ENCODE measurements around the gene TRIM17. TPM values are rescaled to one million over a fixed set of nuclear protein-coding genes. Genes with fewer than 3 reads are reported as not detected.

The TRIM17 gene
- total RNA-seq, 2 donors from 2014 or later, result 0.47 to 2.0 TPM

DNA sequence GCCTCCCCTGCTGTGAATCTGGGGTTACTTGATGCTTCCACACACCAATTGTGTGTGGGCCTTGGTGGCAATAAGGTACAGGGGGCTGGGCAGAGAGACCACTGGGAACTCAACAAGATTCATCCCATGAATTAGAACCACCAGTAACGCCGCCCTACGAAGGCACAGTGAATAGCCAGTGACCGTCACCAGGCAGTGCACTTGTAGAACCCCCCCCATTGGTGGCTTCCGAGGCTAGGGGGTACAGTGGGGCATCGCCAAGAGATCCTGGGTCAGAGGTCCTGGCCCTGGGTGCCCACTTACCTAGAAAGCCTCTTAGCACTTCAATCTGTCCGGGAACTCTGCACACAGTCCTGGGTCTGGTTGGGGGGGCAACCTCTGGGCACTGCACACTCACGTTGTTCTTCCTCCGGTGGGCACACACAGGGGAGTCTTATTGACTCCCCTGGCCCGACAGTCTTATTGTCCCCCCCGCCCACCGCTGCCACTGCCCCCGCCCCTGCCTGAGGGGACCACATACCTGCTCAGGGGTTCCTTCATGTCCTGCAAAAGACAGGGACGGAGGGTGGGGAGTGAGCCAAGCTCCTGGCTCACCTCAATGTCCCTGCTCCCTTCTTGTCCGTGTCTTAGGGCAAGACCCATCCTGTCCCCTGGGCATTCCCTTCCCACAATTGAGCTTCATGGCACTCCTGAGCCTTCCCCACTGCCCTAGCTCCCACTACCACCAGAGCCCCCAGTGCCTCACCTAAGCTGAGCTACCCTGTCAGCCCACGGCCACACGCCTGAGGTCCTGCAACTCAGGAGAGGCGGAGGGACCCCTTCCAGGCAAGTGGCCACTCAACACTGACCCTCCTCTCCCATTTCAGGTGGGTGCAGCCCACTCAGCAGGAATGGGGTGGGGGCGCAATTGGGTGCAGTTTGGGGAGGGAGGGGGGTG is 7.5 kb downstream of the TRIM17 start:
- H3K9me3 ChIP-seq (ENCODE audit: control insufficient read depth, low read length, poor library complexity, severe bottlenecking), result no peaks in the 10 kb centered on the region
- H3K4me3 Mint-ChIP-seq, result no peak overlapping the region
- no peaks in the 10 kb centered on the region for H3K36me3 Mint-ChIP-seq (ENCODE audit: low read depth)
- peaks cover 20% of the 10 kb centered on the region for H3K4me1 Mint-ChIP-seq
- DNase-seq (no peak), ATAC-seq (no peak)
- no peaks in the 10 kb centered on the region for H3K27me3 Mint-ChIP-seq
- no peak overlapping the region for H3K27ac Mint-ChIP-seq

DNA sequence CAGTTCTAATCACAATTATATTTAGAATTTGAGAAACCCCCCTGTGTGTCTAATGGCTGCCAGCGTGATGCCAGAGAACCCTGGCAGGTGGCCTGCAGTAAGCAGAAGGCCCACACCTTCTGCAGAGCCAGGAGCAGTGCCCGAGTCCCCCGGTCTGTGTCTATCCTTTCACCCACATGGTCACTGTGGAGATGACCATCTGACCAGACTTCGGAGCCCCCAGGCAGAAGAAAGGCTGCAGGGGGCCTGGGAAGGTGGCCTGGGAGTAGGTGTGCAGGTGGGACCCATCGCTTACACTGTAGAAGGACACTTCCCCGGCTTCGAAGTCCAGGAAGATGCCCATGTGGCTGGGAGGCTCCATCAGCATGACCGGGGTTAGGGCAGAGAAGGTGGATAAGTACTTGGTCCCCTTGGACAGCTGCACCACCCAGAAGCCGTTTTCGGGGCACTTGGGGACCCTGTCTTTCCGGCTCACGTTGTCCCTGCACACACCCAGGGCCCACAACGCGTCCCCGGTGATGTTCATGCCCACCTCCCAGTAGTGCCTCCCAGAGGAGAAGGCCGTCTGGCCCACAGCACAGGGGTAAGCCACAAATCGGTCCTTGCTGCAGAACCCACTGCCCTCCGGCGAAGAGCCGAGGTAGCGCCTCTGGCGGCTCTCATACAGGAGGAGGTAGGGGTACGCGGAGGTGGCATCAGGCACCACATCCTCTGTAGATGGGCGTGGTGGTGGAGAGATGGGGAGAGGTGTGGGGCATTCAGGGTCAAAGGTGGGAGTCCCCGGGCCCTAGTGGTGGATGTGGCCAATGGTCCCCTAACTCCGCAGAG is 8.4 kb downstream of the TRIM17 start:
- Mint-ChIP-seq H3K27ac (no peak overlapping the region), H3K27me3 (no peaks in the 10 kb centered on the region), H3K4me1 (peaks cover 29% of the 10 kb centered on the region), H3K4me3 (peak overlapping the region; percentile 95), H3K36me3 (ENCODE audit: low read depth) (no peaks in the 10 kb centered on the region)
- DNase-seq (no peak), ATAC-seq (no peak)
- no peaks in the 10 kb centered on the region for H3K9me3 ChIP-seq (ENCODE audit: control insufficient read depth, low read length, poor library complexity, severe bottlenecking)

DNA sequence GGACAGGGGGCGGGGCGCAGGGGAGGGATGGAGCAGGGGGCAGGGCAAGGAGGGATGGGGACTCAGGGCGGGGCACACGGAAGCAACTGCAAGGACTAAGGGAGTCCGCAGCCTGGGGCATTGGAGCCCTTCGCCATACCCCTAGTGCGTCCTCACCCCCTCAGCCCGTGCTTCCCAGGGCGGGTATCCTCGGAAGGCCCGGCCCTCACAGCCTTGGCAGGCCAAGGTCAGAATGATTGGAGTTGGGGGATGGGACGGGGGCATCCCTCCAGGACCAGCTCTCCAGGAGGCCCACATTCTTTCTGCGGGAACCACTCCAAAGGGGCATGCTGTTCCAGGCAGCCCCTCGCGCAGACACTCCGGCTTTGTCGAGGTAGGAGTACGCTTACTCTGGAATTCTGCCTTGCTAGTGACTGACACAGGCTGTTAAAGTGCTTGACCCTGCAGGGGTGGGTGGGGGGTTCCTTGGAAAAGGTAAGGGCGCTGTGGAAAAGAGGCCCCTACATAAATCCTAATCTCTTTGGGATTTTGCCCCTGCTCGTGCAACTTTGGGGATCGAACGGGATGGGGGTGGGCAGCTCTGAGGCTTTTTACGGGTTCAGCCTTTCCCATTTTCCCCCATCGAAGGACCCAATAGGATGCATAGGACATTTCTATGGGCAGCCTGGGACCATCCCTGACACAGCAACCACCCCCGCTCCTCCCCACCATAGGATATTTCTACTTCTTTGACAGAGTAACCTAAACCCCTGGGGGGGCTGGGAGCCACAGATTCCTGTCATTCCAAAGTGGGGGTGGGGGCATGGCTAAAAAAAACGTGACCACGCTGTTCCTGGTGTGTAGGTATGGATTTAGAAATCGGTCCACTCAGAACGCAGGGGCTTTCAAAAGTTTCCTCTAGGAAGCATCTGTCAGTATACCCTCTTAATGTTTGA is 9.3 kb downstream of the TRIM17 start:
- Mint-ChIP-seq H3K36me3 (ENCODE audit: low read depth) (no peaks in the 10 kb centered on the region), H3K4me1 (peaks cover 37% of the 10 kb centered on the region), H3K4me3 (peak overlapping the region; percentile 95), H3K27me3 (no peaks in the 10 kb centered on the region), H3K27ac (peak overlapping the region; percentile 93)
- ATAC-seq (no peak), DNase-seq (no peak)
- no peaks in the 10 kb centered on the region for H3K9me3 ChIP-seq (ENCODE audit: control insufficient read depth, low read length, poor library complexity, severe bottlenecking)

DNA sequence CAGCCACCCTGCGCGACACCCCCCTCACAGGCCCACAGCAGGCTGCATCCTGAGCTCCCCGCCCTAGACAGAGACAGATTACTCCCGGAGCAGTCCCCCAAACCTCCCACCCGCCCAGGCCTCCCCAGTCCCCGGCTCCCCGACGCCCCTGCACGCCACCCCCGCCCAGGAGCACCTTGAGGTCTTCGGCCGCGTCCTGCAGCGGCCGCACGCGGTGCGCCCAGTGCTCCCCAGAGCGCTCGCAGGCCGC is 10.8 kb downstream of the TRIM17 start:
- peaks cover 44% of the 10 kb centered on the region for H3K4me1 Mint-ChIP-seq
- ATAC-seq, result peak; percentile 3

DNA sequence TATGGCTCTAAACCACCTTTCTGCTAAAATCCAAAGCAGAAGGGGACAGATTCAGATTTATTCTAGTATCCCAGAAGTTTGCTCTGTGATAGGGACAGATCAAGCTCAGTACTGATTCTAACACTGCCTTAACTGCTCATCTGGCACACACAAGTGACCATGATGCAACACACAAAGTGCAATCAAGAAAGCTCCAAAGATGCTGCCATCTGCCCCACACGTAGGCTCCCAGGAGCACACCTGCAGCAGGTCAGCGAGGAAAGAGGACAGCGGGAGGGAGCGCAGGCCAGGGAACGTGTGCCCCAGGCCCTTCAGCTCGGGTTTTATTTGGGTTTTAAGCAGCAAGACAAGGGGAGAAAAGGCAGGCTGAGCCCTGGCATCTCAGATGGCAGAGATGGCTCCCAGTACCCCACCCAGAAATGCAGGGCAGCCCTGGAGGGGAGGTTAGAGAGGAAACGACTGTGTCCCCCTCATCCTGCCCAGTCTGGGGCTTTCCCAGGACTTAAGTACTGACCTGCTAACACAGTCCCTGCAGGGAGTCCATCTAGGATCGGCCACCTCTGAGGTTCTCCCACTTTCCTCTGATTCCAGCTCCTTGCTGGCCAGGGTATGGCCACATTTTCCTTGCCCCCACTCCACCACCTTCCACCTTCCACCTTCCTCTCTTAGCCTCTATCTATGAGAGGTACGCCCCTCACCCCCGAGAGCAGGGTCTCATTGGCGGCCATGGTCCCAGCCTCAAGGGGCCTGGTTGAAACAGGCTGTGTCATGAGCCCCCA is 11.3 kb downstream of the TRIM17 start:
- Mint-ChIP-seq H3K27me3 (no peaks in the 10 kb centered on the region), H3K27ac (peak overlapping the region; percentile 93), H3K4me1 (peaks cover 45% of the 10 kb centered on the region), H3K36me3 (ENCODE audit: low read depth) (no peaks in the 10 kb centered on the region), H3K4me3 (peak overlapping the region; percentile 95)
- ATAC-seq (no peak), DNase-seq (no peak)
- H3K9me3 ChIP-seq (ENCODE audit: control insufficient read depth, low read length, poor library complexity, severe bottlenecking), result no peaks in the 10 kb centered on the region

More for the DNA sequence above, 10.8 kb downstream of the TRIM17 start:
- Mint-ChIP-seq H3K27ac (peak overlapping the region; percentile 93), H3K27me3 (no peaks in the 10 kb centered on the region), H3K36me3 (ENCODE audit: low read depth) (no peaks in the 10 kb centered on the region), H3K4me3 (peak overlapping the region; percentile 95)
- no peaks in the 10 kb centered on the region for H3K9me3 ChIP-seq (ENCODE audit: control insufficient read depth, low read length, poor library complexity, severe bottlenecking)
- no peak for DNase-seq

DNA sequence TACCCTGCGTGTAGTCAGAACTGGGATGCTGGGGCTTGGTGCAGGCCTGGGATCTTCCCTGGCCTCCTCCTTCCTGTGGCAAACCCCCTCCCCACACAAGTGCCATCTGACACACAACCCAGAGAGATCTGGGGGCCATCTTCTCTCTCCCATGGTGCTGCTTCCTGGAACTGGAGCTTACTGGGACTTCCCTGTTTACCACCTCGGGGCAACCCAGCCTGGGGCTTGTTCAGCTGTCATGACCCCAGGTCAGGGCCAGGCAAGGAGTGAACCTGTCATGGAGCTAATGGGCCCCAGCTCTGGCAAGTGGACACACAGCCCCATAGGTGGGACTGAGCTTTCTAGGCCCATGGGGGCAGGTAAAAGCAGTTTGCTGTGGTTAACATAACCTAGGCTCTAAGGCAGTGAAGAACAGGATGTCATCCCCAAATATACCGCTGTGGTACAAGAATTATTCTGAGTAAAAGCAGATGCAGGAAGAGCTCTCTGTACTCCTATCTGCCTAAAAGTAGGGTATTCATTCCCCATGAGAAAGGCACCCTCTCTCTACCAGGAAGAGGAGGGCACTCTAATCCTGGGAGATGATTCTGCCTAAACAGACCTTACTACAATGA is 12.4 kb downstream of the TRIM17 start:
- Mint-ChIP-seq H3K27ac (peak overlapping the region; percentile 93), H3K36me3 (ENCODE audit: low read depth) (no peaks in the 10 kb centered on the region), H3K4me1 (peaks cover 51% of the 10 kb centered on the region), H3K27me3 (no peaks in the 10 kb centered on the region), H3K4me3 (peak overlapping the region; percentile 95)
- ATAC-seq (no peak), DNase-seq (no peak)
- H3K9me3 ChIP-seq (ENCODE audit: control insufficient read depth, low read length, poor library complexity, severe bottlenecking), result no peaks in the 10 kb centered on the region

DNA sequence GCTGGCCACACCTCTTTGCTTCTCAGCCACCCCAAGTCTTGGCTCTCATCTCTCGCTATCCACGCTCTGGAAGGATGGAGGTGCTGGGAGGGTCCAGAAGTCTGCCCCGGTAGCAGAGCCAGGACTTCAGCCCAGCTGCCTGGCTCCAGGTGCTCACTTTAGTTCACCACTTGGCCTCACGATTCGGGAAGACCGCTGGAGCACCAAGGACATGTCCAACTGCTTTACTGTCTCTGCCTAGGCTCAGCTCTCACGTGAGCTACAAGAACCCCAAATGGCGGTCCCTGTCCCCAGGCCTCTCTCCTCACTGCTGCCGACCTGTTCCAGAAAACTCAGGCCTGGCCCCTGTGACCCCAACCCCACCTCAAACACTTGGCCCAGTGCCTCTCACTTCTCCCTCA is 13.4 kb downstream of the TRIM17 start:
- H3K4me3 Mint-ChIP-seq, result no peak overlapping the region
- H3K9me3 ChIP-seq (ENCODE audit: control insufficient read depth, low read length, poor library complexity, severe bottlenecking), result no peaks in the 10 kb centered on the region
- no peaks in the 10 kb centered on the region for H3K36me3 Mint-ChIP-seq (ENCODE audit: low read depth)
- no peak for ATAC-seq
- no peak for DNase-seq
- peaks cover 48% of the 10 kb centered on the region for H3K4me1 Mint-ChIP-seq
- H3K27ac Mint-ChIP-seq, result peak overlapping the region; percentile 93
- no peaks in the 10 kb centered on the region for H3K27me3 Mint-ChIP-seq

DNA sequence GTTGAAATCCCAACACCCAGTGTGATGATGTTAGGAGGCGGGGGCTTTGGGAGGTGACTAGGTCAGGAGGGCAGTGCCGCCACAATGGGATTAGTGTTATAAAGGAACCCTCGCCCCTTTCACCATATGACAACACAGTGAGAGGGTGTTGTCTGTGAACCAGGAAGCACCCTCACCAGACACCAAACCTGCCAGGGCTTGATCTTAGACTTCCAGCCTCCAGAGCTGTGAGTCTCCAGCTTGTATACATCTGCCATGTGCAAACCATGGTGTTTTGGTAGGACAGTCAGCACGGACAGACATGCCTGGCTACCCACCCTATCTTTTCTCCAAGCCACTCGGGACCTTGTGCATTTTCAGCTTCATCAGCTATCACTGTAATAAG is 14.0 kb downstream of the TRIM17 start:
- Mint-ChIP-seq H3K27me3 (no peaks in the 10 kb centered on the region), H3K4me3 (no peak overlapping the region), H3K4me1 (peaks cover 52% of the 10 kb centered on the region), H3K36me3 (ENCODE audit: low read depth) (no peaks in the 10 kb centered on the region), H3K27ac (peak overlapping the region; percentile 93)
- H3K9me3 ChIP-seq (ENCODE audit: control insufficient read depth, low read length, poor library complexity, severe bottlenecking), result no peaks in the 10 kb centered on the region
- no peak for DNase-seq
- ATAC-seq, result no peak

DNA sequence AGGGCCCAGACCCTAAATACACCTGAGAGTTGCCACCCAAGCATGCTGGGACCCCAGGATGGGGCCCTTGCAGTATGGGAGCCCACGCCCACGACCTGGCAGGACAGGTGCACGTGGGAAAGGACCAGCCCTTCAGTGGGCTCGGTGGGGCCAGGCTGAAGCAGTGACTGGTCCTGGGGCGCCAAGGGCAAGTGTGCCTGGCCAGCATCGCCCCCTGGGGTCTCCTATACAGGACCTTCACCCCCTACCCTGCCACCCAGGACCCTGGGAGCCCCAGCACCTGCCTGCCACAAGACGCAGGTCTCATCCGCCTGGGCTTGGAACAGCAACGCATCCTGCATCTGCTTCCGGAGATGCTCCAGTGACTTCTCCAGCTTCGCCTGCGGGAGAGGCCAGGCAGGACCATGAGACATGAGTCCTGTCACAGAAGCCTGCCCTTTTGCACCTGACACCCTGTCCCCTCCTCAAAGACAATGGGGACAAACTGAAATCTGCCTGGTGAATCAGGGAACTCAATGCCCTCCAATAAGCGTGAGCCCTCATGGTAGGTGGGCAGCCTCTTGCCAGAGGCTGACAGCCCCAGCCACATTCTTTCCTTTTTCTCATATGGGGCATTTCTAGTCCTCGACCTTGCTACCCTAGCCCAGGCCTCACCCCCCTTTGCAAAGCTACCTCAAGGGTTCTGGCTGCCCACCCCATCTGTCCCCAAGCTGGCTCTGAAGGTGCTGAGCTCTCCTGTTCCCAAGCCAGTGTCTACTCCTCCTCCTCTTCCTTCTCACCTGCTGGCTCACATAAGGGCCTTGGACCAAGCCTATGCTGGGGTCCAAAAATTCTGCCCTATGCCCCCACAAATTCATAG is 14.7 kb downstream of the TRIM17 start:
- no peaks in the 10 kb centered on the region for H3K36me3 Mint-ChIP-seq (ENCODE audit: low read depth)
- ATAC-seq, result no peak
- no peak for DNase-seq
- no peaks in the 10 kb centered on the region for H3K9me3 ChIP-seq (ENCODE audit: control insufficient read depth, low read length, poor library complexity, severe bottlenecking)
- H3K4me3 Mint-ChIP-seq, result no peak overlapping the region
- peak overlapping the region; percentile 93 for H3K27ac Mint-ChIP-seq
- H3K4me1 Mint-ChIP-seq, result peaks cover 55% of the 10 kb centered on the region
- no peaks in the 10 kb centered on the region for H3K27me3 Mint-ChIP-seq

DNA sequence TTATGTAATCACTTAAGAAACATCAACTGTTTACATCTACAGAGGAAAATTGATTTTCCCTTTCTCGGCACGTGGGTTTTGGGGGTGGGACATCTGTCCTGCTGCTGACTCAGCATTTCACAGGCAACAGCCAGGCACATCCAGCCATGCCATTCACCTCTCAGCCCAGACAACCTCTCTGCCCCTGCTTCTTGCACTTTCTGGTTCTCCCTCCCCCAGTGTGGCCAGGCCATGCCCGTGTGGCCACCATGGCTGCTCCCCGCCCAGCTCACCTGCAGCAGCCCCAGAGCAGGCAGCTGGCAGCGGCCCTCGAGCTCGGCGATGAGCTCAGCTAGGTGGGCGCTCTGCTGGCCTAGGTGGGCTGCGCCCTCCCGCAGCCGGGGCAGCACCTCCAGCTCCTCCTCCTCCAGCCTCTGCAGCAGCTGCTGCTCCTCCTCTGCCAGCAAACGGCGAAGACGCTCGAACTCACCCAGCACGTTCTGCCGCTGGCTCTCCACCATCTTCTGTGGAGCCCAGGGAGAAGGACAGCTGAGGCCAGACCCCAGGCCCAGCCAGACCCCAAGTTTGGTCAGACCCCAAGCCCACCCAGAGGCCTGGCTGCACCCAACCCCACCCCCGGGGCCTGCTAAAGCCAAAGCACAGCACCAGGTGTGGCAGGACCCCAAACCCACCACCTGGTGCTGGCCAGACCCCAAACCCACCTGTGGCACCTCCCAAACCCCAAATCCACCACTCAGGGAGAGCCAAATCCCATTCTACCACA is 15.8 kb downstream of the TRIM17 start:
- DNase-seq (no peak), ATAC-seq (no peak)
- no peaks in the 10 kb centered on the region for H3K9me3 ChIP-seq (ENCODE audit: control insufficient read depth, low read length, poor library complexity, severe bottlenecking)
- no peaks in the 10 kb centered on the region for H3K27me3 Mint-ChIP-seq
- H3K4me1 Mint-ChIP-seq, result peaks cover 59% of the 10 kb centered on the region
- peaks cover 2% of the 10 kb centered on the region for H3K36me3 Mint-ChIP-seq (ENCODE audit: low read depth)
- H3K4me3 Mint-ChIP-seq, result no peak overlapping the region
- H3K27ac Mint-ChIP-seq, result peak overlapping the region; percentile 93

DNA sequence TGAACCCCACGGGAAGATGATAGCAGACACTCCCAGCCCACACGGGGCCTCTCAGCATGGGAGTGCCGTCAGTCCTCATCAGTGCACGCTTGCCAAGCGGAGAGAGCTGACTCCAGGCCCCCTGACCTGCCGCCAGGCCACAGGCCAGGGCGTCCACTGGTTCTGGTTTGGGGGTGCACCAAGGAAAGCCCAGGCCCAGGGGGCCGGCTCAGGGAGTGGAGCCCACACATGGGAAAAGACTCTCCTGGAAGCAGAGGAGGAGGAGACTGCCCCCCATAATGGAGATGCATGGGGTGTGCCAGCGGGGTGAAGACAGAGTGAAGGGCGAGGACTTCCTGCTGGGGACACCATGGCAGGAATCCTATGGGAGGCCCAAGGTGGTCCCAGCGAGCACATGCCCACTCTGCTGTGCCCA is 16.4 kb downstream of the TRIM17 start:
- Mint-ChIP-seq H3K27me3 (no peaks in the 10 kb centered on the region), H3K4me3 (no peak overlapping the region), H3K36me3 (ENCODE audit: low read depth) (peaks cover 2% of the 10 kb centered on the region), H3K4me1 (peaks cover 54% of the 10 kb centered on the region), H3K27ac (no peak overlapping the region)
- DNase-seq, result no peak
- no peak for ATAC-seq
- H3K9me3 ChIP-seq (ENCODE audit: control insufficient read depth, low read length, poor library complexity, severe bottlenecking), result no peaks in the 10 kb centered on the region

All from T-helper 17 cell (primary cell).